Peyer's patch (tissue), 4 donors: ENCODE measurements around the gene KRTAP22-2.

Experiments used
- CTCF ChIP-seq, 6 experiments: fragments of 450-650 bp in 4 of 6; fragments of 200-600 bp in 2 of 6; sonication (generic) in 1 of 6; IDR thresholded peaks; one replicate each; pipeline ENCODE4 v1.5.1; 2017 to 2019; ENCODE audit warnings: antibody characterized with exemption in 6 of 6, mild to moderate bottlenecking in 3 of 6, moderate library complexity in 1 of 6
- POLR2A ChIP-seq, 2 donors: fragments of 450-650 bp; IDR thresholded peaks; one replicate each; pipeline ENCODE4 v1.5.1; 2017; ENCODE audit warnings: antibody characterized with exemption in 2 of 2, mild to moderate bottlenecking in 2 of 2, moderate library complexity in 2 of 2

GRCh38 chr21:30577766-30578165, 12.4 kb downstream of the KRTAP22-2 start:
- TF ChIP-seq CTCF (IDR thresholded peaks at IDR 0.05) (no peak), POLR2A (IDR thresholded peaks at IDR 0.05) (no peak)
